Mesendoderm (in vitro differentiated cells): ENCODE measurements around the gene FOXC2.

ENCODE experiments used
- DNase-seq: peaks from one replicate; pipeline ENCODE4 v3.0.0; 2013
- H2AK5ac ChIP-seq: 2 replicates; pipeline ENCODE4 v1.6.1; 2013; ENCODE audit warnings: low read length, inconsistent platforms
- H2BK120ac ChIP-seq: 2 replicates; pipeline ENCODE4 v1.6.1; 2013; ENCODE audit warnings: low read depth, mild to moderate bottlenecking, low read length, moderate library complexity, mixed read lengths
- H2BK15ac ChIP-seq: replicated peaks from 2 replicates; pipeline ENCODE4 v1.6.1; 2013; ENCODE audit warnings: low read depth, mild to moderate bottlenecking, moderate library complexity
- H2BK5ac ChIP-seq: 2 replicates; pipeline ENCODE4 v1.6.1; 2013; ENCODE audit warnings: low read length, inconsistent platforms
- H3K18ac ChIP-seq: 2 replicates; pipeline ENCODE4 v1.6.1; 2013; ENCODE audit warnings: mild to moderate bottlenecking, low read length, mixed read lengths
- H3K23ac ChIP-seq: one replicate; pipeline ENCODE4 v1.6.1; 2013; ENCODE audit warnings: low read length
- H3K27ac ChIP-seq: 2 replicates; pipeline ENCODE4 v1.5.1; 2013; ENCODE audit warnings: low read depth, mild to moderate bottlenecking, inconsistent platforms, low read length, moderate library complexity
- H3K27me3 ChIP-seq: 2 replicates; pipeline ENCODE4 v1.6.1; 2013; ENCODE audit warnings: low read length, control low read depth, mild to moderate bottlenecking, inconsistent platforms; ENCODE audit not compliant: insufficient read depth, poor library complexity
- H3K36me3 ChIP-seq: 2 replicates; pipeline ENCODE4 v1.6.1; 2013; ENCODE audit warnings: low read length, inconsistent platforms; ENCODE audit not compliant: control insufficient read depth, insufficient read depth
- H3K4ac ChIP-seq: one replicate; pipeline ENCODE4 v1.6.1; 2013; ENCODE audit warnings: low read depth, mild to moderate bottlenecking, low read length, moderate library complexity
- H3K4me1 ChIP-seq: 2 replicates; pipeline ENCODE4 v1.6.1; 2013; ENCODE audit warnings: low read depth, low read length, inconsistent platforms; ENCODE audit not compliant: control insufficient read depth
- H3K4me2 ChIP-seq: 2 replicates; pipeline ENCODE4 v1.6.1; 2013; ENCODE audit warnings: low read length
- H3K4me3 ChIP-seq: 2 replicates; pipeline ENCODE4 v1.5.1; 2013; ENCODE audit warnings: mild to moderate bottlenecking, low read length
- H3K56ac ChIP-seq: one replicate; pipeline ENCODE4 v1.6.1; 2013; ENCODE audit warnings: low read length
- H3K79me1 ChIP-seq: 2 replicates; pipeline ENCODE4 v1.6.1; 2013; ENCODE audit warnings: low read length, inconsistent platforms
- H3K79me2 ChIP-seq: 2 replicates; pipeline ENCODE4 v1.6.1; 2013; ENCODE audit warnings: mild to moderate bottlenecking, low read length; ENCODE audit not compliant: control insufficient read depth, insufficient read depth
- H3K9ac ChIP-seq: 2 replicates; pipeline ENCODE4 v1.6.1; 2013; ENCODE audit warnings: low read length, inconsistent platforms
- H4K5ac ChIP-seq: one replicate; pipeline ENCODE4 v1.6.1; 2013; ENCODE audit warnings: low read length
- H4K8ac ChIP-seq: one replicate; pipeline ENCODE4 v1.6.1; 2013; ENCODE audit warnings: low read depth, mild to moderate bottlenecking, control low read depth, low read length, moderate library complexity
- WGBS: extraction: QIAGEN DNeasy Blood & Tissue Kit; methylation state at CpG from one replicate; pipeline ENCODE4 v1.1.7; 2013; ENCODE audit warnings: low lambda C conversion rate, missing lambda C conversion rate; ENCODE audit not compliant: insufficient coverage; ENCODE audit errors: extremely low coverage; 5-methylcytosine and 5-hydroxymethylcytosine counted together

FOXC2 gene

GRCh38 chr16:86573646-86574508, 7.2 kb downstream of the FOXC2 start:
- WGBS = no CpG with 5 or more reads among the region's 13 CpGs
- Histone ChIP-seq H3K23ac (peak overlapping the region; percentile 67), H3K4me2 (no peak overlapping the region), H2BK15ac (no peak overlapping the region), H3K79me2 (no peaks in the 10 kb centered on the region), H2AK5ac (no peak overlapping the region), H4K8ac (no peak overlapping the region), H4K5ac (no peak overlapping the region), H3K4me3 (no peak overlapping the region), H3K18ac (no peak overlapping the region), H3K36me3 (no peaks in the 10 kb centered on the region), H3K27ac (no peak overlapping the region), H3K56ac (no peak overlapping the region), H3K27me3 (peaks cover 79% of the 10 kb centered on the region), H3K4ac (no peak overlapping the region), H3K79me1 (no peaks in the 10 kb centered on the region), H3K9ac (no peak overlapping the region), H2BK120ac (no peak overlapping the region), H3K4me1 (peaks cover 17% of the 10 kb centered on the region), H2BK5ac (no peak overlapping the region)
- DNase-seq = peak; percentile 10

- H4K8ac ChIP-seq = no peak overlapping the region
- peaks cover 17% of the 10 kb centered on the region for H3K4me1 ChIP-seq
- no peak overlapping the region for H2AK5ac ChIP-seq
- H3K56ac ChIP-seq = no peak overlapping the region
- H3K23ac ChIP-seq = no peak overlapping the region
- H2BK15ac ChIP-seq = no peak overlapping the region
- H2BK5ac ChIP-seq = no peak overlapping the region
- H3K27ac ChIP-seq = no peak overlapping the region
- H3K4me3 ChIP-seq = no peak overlapping the region
- peaks cover 81% of the 10 kb centered on the region for H3K27me3 ChIP-seq
- H3K79me1 ChIP-seq = no peaks in the 10 kb centered on the region
- WGBS = no CpG with 5 or more reads among the region's 4 CpGs
- no peak overlapping the region for H3K4me2 ChIP-seq
- H3K79me2 ChIP-seq = no peaks in the 10 kb centered on the region
- H3K18ac ChIP-seq = no peak overlapping the region
- H4K5ac ChIP-seq = no peak overlapping the region
- no peak overlapping the region for H3K4ac ChIP-seq
- H3K9ac ChIP-seq = no peak overlapping the region
- no peaks in the 10 kb centered on the region for H3K36me3 ChIP-seq
- H2BK120ac ChIP-seq = no peak overlapping the region
- DNase-seq = no peak
Observed at GRCh38 chr16:86574646-86575045, 8.0 kb downstream of the FOXC2 start.

GRCh38 chr16:86575095-86575685, 8.6 kb downstream of the FOXC2 start:
- no peak overlapping the region for H3K4me3 ChIP-seq
- H3K4ac ChIP-seq = no peak overlapping the region
- DNase-seq = peak; percentile 46
- H3K4me2 ChIP-seq = peak overlapping the region; percentile 35
- no CpG with 5 or more reads among the region's 17 CpGs for WGBS
- H3K18ac ChIP-seq = no peak overlapping the region
- H3K4me1 ChIP-seq = peaks cover 17% of the 10 kb centered on the region
- no peak overlapping the region for H2BK120ac ChIP-seq
- no peak overlapping the region for H4K8ac ChIP-seq
- peak overlapping the region; percentile 50 for H3K56ac ChIP-seq
- no peaks in the 10 kb centered on the region for H3K36me3 ChIP-seq
- H2AK5ac ChIP-seq = no peak overlapping the region
- no peak overlapping the region for H2BK15ac ChIP-seq
- H3K27me3 ChIP-seq = peaks cover 82% of the 10 kb centered on the region
- no peak overlapping the region for H4K5ac ChIP-seq
- no peak overlapping the region for H3K27ac ChIP-seq
- no peaks in the 10 kb centered on the region for H3K79me1 ChIP-seq
- peak overlapping the region; percentile 35 for H3K9ac ChIP-seq
- H3K79me2 ChIP-seq = no peaks in the 10 kb centered on the region
- no peak overlapping the region for H3K23ac ChIP-seq
- no peak overlapping the region for H2BK5ac ChIP-seq

GRCh38 chr16:86575754-86576557, 9.3 kb downstream of the FOXC2 start:
- Histone ChIP-seq H2AK5ac (no peak overlapping the region), H2BK120ac (no peak overlapping the region), H4K8ac (no peak overlapping the region), H3K18ac (no peak overlapping the region), H3K4me1 (peaks cover 11% of the 10 kb centered on the region), H2BK5ac (no peak overlapping the region), H3K56ac (peak overlapping the region; percentile 72), H2BK15ac (no peak overlapping the region), H3K23ac (no peak overlapping the region), H3K27ac (no peak overlapping the region), H3K9ac (peak overlapping the region; percentile 50), H3K79me2 (no peaks in the 10 kb centered on the region), H3K4me3 (peak overlapping the region; percentile 32), H3K36me3 (no peaks in the 10 kb centered on the region), H4K5ac (no peak overlapping the region), H3K27me3 (peaks cover 82% of the 10 kb centered on the region), H3K4me2 (peak overlapping the region; percentile 82), H3K79me1 (no peaks in the 10 kb centered on the region), H3K4ac (no peak overlapping the region)
- peak; percentile 97 for DNase-seq
- no CpG with 5 or more reads among the region's 54 CpGs for WGBS

- H3K27ac ChIP-seq = no peak overlapping the region
- no peak overlapping the region for H3K23ac ChIP-seq
- peak overlapping the region; percentile 26 for H3K4me3 ChIP-seq
- H3K56ac ChIP-seq = peak overlapping the region; percentile 72
- no peak overlapping the region for H3K18ac ChIP-seq
- H2BK5ac ChIP-seq = no peak overlapping the region
- H3K79me1 ChIP-seq = no peaks in the 10 kb centered on the region
- H3K4me2 ChIP-seq = peak overlapping the region; percentile 82
- no peak overlapping the region for H3K4ac ChIP-seq
- peak overlapping the region; percentile 50 for H3K9ac ChIP-seq
- H3K4me1 ChIP-seq = peaks cover 10% of the 10 kb centered on the region
- H3K27me3 ChIP-seq = peaks cover 81% of the 10 kb centered on the region
- H4K5ac ChIP-seq = no peak overlapping the region
- peak; percentile 11 for DNase-seq
- no peak overlapping the region for H4K8ac ChIP-seq
- no peak overlapping the region for H2BK120ac ChIP-seq
- no peaks in the 10 kb centered on the region for H3K36me3 ChIP-seq
- WGBS = no CpG with 5 or more reads among the region's 33 CpGs
- H3K79me2 ChIP-seq = no peaks in the 10 kb centered on the region
- H2BK15ac ChIP-seq = no peak overlapping the region
- H2AK5ac ChIP-seq = no peak overlapping the region
Observed at GRCh38 chr16:86576591-86577313, 10.1 kb downstream of the FOXC2 start.
